ENCODE data around the gene DNAH1. TPM values are rescaled to one million over a fixed set of nuclear protein-coding genes. Genes with fewer than 3 reads are reported as not detected.
A peak's percentile ranks its signal among the peaks of the same experiment; 100 is the strongest.

Gene DNAH1
- total and polyA plus RNA-seq, 5 donors, result 2.6 to 4.0 (median 3.6) TPM

GRCh38 chr3:52343946-52344600, 28.0 kb downstream of the DNAH1 start:
- Histone ChIP-seq H3K27ac (ENCODE audit: low read length) (no peak overlapping the region), H3K27me3 (ENCODE audit: control insufficient read depth, insufficient read depth) (no peaks in the 10 kb centered on the region), H3K4me3 (ENCODE audit: low read length) (no peak overlapping the region), H3K9me3 (ENCODE audit: control insufficient read depth, low read length) (no peaks in the 10 kb centered on the region), H3K4me1 (ENCODE audit: control insufficient read depth, insufficient read depth, low read length) (no peaks in the 10 kb centered on the region)
- peak in 2 of 3 donors; percentile 22 to 28 for DNase-seq
- 94% methylated on average over 11 of the region's 11 CpGs for WGBS
- intact Hi-C loops (cut with DNase I), result loop anchor here (5.0 kb wide), 3 partner anchors 52 to 122 kb away; no protein-coding TSS in a partner anchor
- ATAC-seq, result no peak

GRCh38 chr3:52345521-52346109, 29.5 kb downstream of the DNAH1 start:
- H3K4me1 ChIP-seq (ENCODE audit: control insufficient read depth, insufficient read depth, low read length), result no peaks in the 10 kb centered on the region
- H3K27ac ChIP-seq (ENCODE audit: low read length), result no peak overlapping the region
- no peak for ATAC-seq
- H3K4me3 ChIP-seq (ENCODE audit: low read length), result no peak overlapping the region
- WGBS, result 92% methylated on average over 9 of the region's 9 CpGs
- no peaks in the 10 kb centered on the region for H3K27me3 ChIP-seq (ENCODE audit: control insufficient read depth, insufficient read depth)
- intact Hi-C loops (cut with DNase I), result no loop called here
- peak in 1 of 3 donors; percentile 19 for DNase-seq
- H3K9me3 ChIP-seq (ENCODE audit: control insufficient read depth, low read length), result no peaks in the 10 kb centered on the region

- no peaks in the 10 kb centered on the region for H3K27me3 ChIP-seq (ENCODE audit: control insufficient read depth, insufficient read depth)
- WGBS, result 87% methylated on average over 16 of the region's 16 CpGs
- no peak overlapping the region for H3K27ac ChIP-seq (ENCODE audit: low read length)
- ATAC-seq (peak; percentile 20 to 53), DNase-seq (peak; percentile 38 to 49 (median 41))
- H3K9me3 ChIP-seq (ENCODE audit: control insufficient read depth, low read length), result no peaks in the 10 kb centered on the region
- H3K4me1 ChIP-seq (ENCODE audit: control insufficient read depth, insufficient read depth, low read length), result no peaks in the 10 kb centered on the region
- H3K4me3 ChIP-seq (ENCODE audit: low read length), result no peak overlapping the region
- intact Hi-C loops (cut with DNase I), result no loop called here
These were observed 30.8 kb downstream of the DNAH1 start for GRCh38 chr3:52346623-52347530.

DNA sequence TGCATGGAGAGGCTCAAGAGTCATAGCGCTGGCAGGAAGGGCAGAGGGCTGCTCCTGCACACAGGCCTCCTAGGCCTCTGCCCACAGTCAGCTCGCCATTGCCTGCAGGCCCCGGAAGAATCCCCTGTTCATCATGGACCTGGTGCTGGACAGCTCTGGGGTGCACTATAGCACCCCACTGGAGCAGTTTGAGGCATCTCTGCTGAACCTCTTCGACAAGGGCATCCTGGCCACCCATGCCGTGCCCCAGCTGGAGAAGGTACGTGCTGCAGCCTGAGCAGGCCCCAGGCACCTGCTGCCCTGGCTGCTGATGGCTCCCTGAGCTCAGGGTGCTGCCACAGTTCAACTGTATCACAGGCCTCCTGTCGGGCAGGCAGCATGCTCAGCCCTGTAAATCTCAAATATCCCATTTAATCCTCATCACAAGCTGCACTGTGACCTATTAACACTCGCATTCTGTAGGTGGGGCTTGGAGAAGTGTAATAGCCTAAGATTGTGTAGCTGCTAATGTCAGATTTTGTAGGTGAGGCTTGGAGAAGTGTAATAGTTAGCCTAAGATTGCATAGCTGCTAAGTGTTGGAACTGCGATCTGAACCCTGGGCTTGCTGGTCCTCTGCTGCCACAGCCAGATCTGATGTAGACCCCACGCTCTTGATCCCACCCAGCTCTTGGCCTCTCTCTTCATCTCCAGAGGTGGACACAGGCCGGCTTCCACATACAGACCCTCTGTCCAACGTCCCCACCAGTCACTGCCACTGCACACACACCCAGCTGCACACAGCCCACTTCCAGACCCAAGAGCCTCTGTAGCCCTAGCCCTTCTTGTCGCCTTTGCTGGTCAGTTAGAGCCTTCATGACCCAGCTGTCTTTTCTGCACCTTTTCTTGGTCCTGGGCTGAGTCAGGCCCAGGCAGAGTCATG, 31.9 kb downstream of the DNAH1 start:
- ATAC-seq (no peak), DNase-seq (peak in 1 of 3 donors; percentile 16)
- Histone ChIP-seq H3K4me3 (ENCODE audit: low read length) (no peak overlapping the region), H3K9me3 (ENCODE audit: control insufficient read depth, low read length) (no peaks in the 10 kb centered on the region), H3K27ac (ENCODE audit: low read length) (no peak overlapping the region), H3K4me1 (ENCODE audit: control insufficient read depth, insufficient read depth, low read length) (no peaks in the 10 kb centered on the region), H3K27me3 (ENCODE audit: control insufficient read depth, insufficient read depth) (no peaks in the 10 kb centered on the region)
- intact Hi-C loops (cut with DNase I), result no loop called here
- WGBS, result 88% methylated on average over 13 of the region's 13 CpGs

DNA sequence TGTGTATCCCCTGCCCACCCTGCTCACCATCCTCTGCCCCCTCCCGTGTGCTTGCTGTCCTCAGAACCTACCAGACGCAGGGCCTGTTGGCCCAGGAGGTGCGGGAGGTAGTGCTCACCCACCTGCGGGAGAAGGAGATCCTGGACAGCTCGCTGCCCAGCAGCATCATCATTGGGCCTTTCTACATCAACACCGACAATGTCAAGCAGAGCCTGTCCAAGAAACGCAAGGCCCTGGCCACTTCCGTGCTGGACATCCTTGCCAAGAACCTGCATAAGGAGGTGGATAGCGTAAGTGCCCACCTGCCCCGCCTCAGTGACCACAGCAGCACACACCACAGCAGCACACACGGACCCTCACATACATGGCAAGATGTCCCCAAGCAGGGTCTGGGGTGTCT, 33.0 kb downstream of the DNAH1 start:
- H3K4me1 ChIP-seq (ENCODE audit: control insufficient read depth, insufficient read depth, low read length), result no peaks in the 10 kb centered on the region
- ATAC-seq (no peak), DNase-seq (peak in 2 of 3 donors; percentile 12 to 30)
- no peak overlapping the region for H3K27ac ChIP-seq (ENCODE audit: low read length)
- WGBS, result 92% methylated on average over 11 of the region's 11 CpGs
- H3K9me3 ChIP-seq (ENCODE audit: control insufficient read depth, low read length), result no peaks in the 10 kb centered on the region
- H3K27me3 ChIP-seq (ENCODE audit: control insufficient read depth, insufficient read depth), result no peaks in the 10 kb centered on the region
- H3K4me3 ChIP-seq (ENCODE audit: low read length), result no peak overlapping the region
- intact Hi-C loops (cut with DNase I), result no loop called here

GRCh38 chr3:52349611-52350395, 33.7 kb downstream of the DNAH1 start:
- Histone ChIP-seq H3K4me3 (ENCODE audit: low read length) (no peak overlapping the region), H3K9me3 (ENCODE audit: control insufficient read depth, low read length) (no peaks in the 10 kb centered on the region), H3K27ac (ENCODE audit: low read length) (no peak overlapping the region), H3K27me3 (ENCODE audit: control insufficient read depth, insufficient read depth) (no peaks in the 10 kb centered on the region), H3K4me1 (ENCODE audit: control insufficient read depth, insufficient read depth, low read length) (no peaks in the 10 kb centered on the region)
- intact Hi-C loops (cut with DNase I), result no loop called here
- ATAC-seq (no peak), DNase-seq (peak in 2 of 3 donors; percentile 26 to 45)
- WGBS, result 90% methylated on average over 19 of the region's 19 CpGs

DNA sequence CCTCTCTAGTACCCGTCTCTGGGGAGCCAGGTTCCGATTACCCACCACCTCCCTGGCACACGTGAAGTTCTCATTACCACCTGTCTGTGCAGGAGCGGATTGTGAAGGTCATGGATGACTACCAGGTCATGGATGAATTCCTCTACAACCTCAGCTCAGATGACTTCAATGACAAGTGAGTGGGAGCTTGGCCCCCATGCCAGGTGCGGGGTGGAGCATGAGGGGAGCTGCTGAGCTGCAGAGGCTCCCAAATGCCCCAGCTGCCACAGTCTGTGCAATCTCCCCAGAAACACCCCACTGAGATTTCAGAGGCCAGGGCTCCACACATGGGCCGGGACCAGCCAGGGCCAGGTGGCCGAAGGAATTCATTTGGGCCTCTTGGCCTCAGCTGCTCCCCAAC, 34.3 kb downstream of the DNAH1 start:
- intact Hi-C loops (cut with DNase I), result no loop called here
- WGBS, result 94% methylated on average over 7 of the region's 7 CpGs
- H3K4me1 ChIP-seq (ENCODE audit: control insufficient read depth, insufficient read depth, low read length), result no peaks in the 10 kb centered on the region
- no peak overlapping the region for H3K4me3 ChIP-seq (ENCODE audit: low read length)
- H3K27me3 ChIP-seq (ENCODE audit: control insufficient read depth, insufficient read depth), result no peaks in the 10 kb centered on the region
- no peaks in the 10 kb centered on the region for H3K9me3 ChIP-seq (ENCODE audit: control insufficient read depth, low read length)
- H3K27ac ChIP-seq (ENCODE audit: low read length), result no peak overlapping the region
- ATAC-seq, result no peak
- DNase-seq, result peak in 1 of 3 donors; percentile 23

GRCh38 chr3:52350981-52351761, 35.1 kb downstream of the DNAH1 start:
- intact Hi-C loops (cut with DNase I), result no loop called here
- no peak overlapping the region for H3K4me3 ChIP-seq (ENCODE audit: low read length)
- no peak overlapping the region for H3K27ac ChIP-seq (ENCODE audit: low read length)
- H3K27me3 ChIP-seq (ENCODE audit: control insufficient read depth, insufficient read depth), result no peaks in the 10 kb centered on the region
- no peaks in the 10 kb centered on the region for H3K9me3 ChIP-seq (ENCODE audit: control insufficient read depth, low read length)
- H3K4me1 ChIP-seq (ENCODE audit: control insufficient read depth, insufficient read depth, low read length), result no peaks in the 10 kb centered on the region
- WGBS, result 94% methylated on average over 11 of the region's 11 CpGs
- ATAC-seq, result no peak
- DNase-seq, result peak in 1 of 3 donors; percentile 18

- H3K4me1 ChIP-seq (ENCODE audit: control insufficient read depth, insufficient read depth, low read length), result no peaks in the 10 kb centered on the region
- no peaks in the 10 kb centered on the region for H3K9me3 ChIP-seq (ENCODE audit: control insufficient read depth, low read length)
- no peak overlapping the region for H3K27ac ChIP-seq (ENCODE audit: low read length)
- H3K27me3 ChIP-seq (ENCODE audit: control insufficient read depth, insufficient read depth), result no peaks in the 10 kb centered on the region
- DNase-seq, result peak in 2 of 3 donors; percentile 18 to 21
- WGBS, result 92% methylated on average over 13 of the region's 13 CpGs
- no peak overlapping the region for H3K4me3 ChIP-seq (ENCODE audit: low read length)
- ATAC-seq, result no peak
- intact Hi-C loops (cut with DNase I), result no loop called here
These were observed 35.7 kb downstream of the DNAH1 start for GRCh38 chr3:52351762-52352368.
